Stimulated activated CD4-positive, alpha-beta T cell treated with anti-CD3 and anti-CD28 coated beads, Interleukin-2, amount 100 ng/mL, for 48 hours (primary cell): Measurements from ENCODE around the gene CHCHD10.
"Not testable (repeated sequence)": the region's sequence is repeated elsewhere in the genome, so short reads cannot be mapped to it uniquely, and the experiment has no call there.

Experiments
- DNase-seq, 2 donors: peaks; one replicate each; pipeline ENCODE4 v3.0.0-alpha.2; 2020

Gene CHCHD10

GRCh38 chr22:23744485-23744884 is 23.3 kb downstream of the CHCHD10 start:
- no peak for DNase-seq

GRCh38 chr22:23744001-23744400 is 23.8 kb downstream of the CHCHD10 start:
- DNase-seq = no peak

- DNase-seq = no peak
Observed at GRCh38 chr22:23743303-23743705, 24.5 kb downstream of the CHCHD10 start.

GRCh38 chr22:23742505-23743264 is 25.1 kb downstream of the CHCHD10 start:
- no peak for DNase-seq

GRCh38 chr22:23737696-23738095 is 30.1 kb downstream of the CHCHD10 start:
- no peak for DNase-seq

- DNase-seq = not testable (repeated sequence)
Observed at GRCh38 chr22:23728108-23728507, 39.7 kb downstream of the CHCHD10 start.

GRCh38 chr22:23722724-23723123 is 45.0 kb downstream of the CHCHD10 start:
- no peak for DNase-seq

- no peak for DNase-seq
Observed at GRCh38 chr22:23722160-23722559, 45.6 kb downstream of the CHCHD10 start.

- DNase-seq = no peak
Observed at GRCh38 chr22:23720855-23721254, 46.9 kb downstream of the CHCHD10 start.

- no peak for DNase-seq
Observed at GRCh38 chr22:23718371-23719165, 49.2 kb downstream of the CHCHD10 start.

- DNase-seq = peak; percentile 78 to 80
Observed at GRCh38 chr22:23716811-23717801, 50.7 kb downstream of the CHCHD10 start.
